Astrocyte of the cerebellum (primary cell): ENCODE data around the gene GSX1.
"Not testable (repeated sequence)": the region's sequence is repeated elsewhere in the genome, so short reads cannot be mapped to it uniquely, and the experiment has no call there.

Experiments used
- DNase-seq: peaks from one replicate; pipeline ENCODE4 v3.0.0-alpha.2; 2011; ENCODE audit warnings: low read depth
- H3K4me3 ChIP-seq: 2 replicates; pipeline ENCODE4 v1.5.1; 2011; ENCODE audit warnings: mild to moderate bottlenecking, low read depth, low read length, moderate library complexity
- CTCF ChIP-seq: IDR thresholded peaks from 2 replicates; pipeline ENCODE4 v1.5.1; 2012; ENCODE audit warnings: low read length, low read depth, moderate library complexity, mild to moderate bottlenecking; ENCODE audit errors: missing control alignments
- in situ Hi-C: cut with HindIII; loops from 2 replicates; pipeline ENCODE4 v1.10.0; 2017; ENCODE audit warnings: low sequenced_read_pairs

GSX1 gene

GRCh38 chr13:27792393-27793218, at the start of gene GSX1:
TSS of gene GSX1 (plus strand) at chr13:27792483. CDS start at chr13:27792691, 208 bp downstream.
- peak; percentile 40 for DNase-seq
- no peak for TF ChIP-seq CTCF
- peak within 1 kb of the TSS; percentile 10 for H3K4me3 ChIP-seq
- in situ Hi-C loops: no loop called here

GRCh38 chr13:27744801-27745200, 47.5 kb upstream of the GSX1 start:
- TF ChIP-seq CTCF: no peak
- in situ Hi-C loops: no loop called here
- DNase-seq: no peak
- H3K4me3 ChIP-seq: no peak overlapping the region

GRCh38 chr13:27745301-27745700, 47.0 kb upstream of the GSX1 start:
- no peak for TF ChIP-seq CTCF
- in situ Hi-C loops: no loop called here
- DNase-seq: no peak
- no peak overlapping the region for H3K4me3 ChIP-seq

- H3K4me3 ChIP-seq, DNase-seq, in situ Hi-C loops: not testable (repeated sequence)
These were observed 44.1 kb upstream of the GSX1 start for GRCh38 chr13:27748143-27748542.

GRCh38 chr13:27751953-27752532, 40.2 kb upstream of the GSX1 start:
- in situ Hi-C loops: no loop called here
- H3K4me3 ChIP-seq: no peak overlapping the region
- no peak for TF ChIP-seq CTCF
- no peak for DNase-seq

GRCh38 chr13:27765650-27766049, 26.6 kb upstream of the GSX1 start:
- no peak for TF ChIP-seq CTCF
- no peak overlapping the region for H3K4me3 ChIP-seq
- no peak for DNase-seq
- in situ Hi-C loops: no loop called here

- no peak overlapping the region for H3K4me3 ChIP-seq
- in situ Hi-C loops: no loop called here
- DNase-seq: no peak
- TF ChIP-seq CTCF: peak; percentile 12
These were observed 21.5 kb upstream of the GSX1 start for GRCh38 chr13:27770809-27771208.
